ENCODE results near the gene GPR183. TPM values are rescaled to one million over a fixed set of nuclear protein-coding genes. Genes with fewer than 3 reads are reported as not detected.

Gene GPR183
- total RNA-seq, 1 donor from 2014 or later, result 12.0 TPM

DNA sequence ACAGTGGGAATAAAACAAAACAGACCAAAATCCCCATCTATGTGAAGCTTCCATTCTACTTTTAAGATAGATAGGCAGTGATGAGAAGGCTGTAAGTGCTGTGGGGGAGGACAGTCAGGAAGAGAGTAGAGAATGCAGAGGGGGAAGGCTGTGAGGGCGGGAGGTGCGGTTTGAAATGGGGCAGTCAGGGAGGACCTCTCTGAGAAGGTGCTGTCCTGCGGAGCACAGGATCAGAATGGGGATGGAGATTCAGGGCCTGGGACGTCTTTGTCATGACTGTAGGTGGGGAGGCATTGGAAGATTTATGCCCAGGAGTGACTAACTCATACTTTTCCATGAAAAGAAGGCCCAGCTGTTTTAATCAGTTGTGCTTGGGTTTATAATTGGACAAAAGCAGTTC, 3.9 kb upstream of the GPR183 start:
- TF ChIP-seq POLR2AphosphoS5 (IDR thresholded peaks at IDR 0.05; ENCODE audit: insufficient read depth in 1 of 2, low read depth in 1 of 2) (no peak), POLR2A (IDR thresholded peaks at IDR 0.05) (no peak)
- TF ChIP-seq, protein P1, sequence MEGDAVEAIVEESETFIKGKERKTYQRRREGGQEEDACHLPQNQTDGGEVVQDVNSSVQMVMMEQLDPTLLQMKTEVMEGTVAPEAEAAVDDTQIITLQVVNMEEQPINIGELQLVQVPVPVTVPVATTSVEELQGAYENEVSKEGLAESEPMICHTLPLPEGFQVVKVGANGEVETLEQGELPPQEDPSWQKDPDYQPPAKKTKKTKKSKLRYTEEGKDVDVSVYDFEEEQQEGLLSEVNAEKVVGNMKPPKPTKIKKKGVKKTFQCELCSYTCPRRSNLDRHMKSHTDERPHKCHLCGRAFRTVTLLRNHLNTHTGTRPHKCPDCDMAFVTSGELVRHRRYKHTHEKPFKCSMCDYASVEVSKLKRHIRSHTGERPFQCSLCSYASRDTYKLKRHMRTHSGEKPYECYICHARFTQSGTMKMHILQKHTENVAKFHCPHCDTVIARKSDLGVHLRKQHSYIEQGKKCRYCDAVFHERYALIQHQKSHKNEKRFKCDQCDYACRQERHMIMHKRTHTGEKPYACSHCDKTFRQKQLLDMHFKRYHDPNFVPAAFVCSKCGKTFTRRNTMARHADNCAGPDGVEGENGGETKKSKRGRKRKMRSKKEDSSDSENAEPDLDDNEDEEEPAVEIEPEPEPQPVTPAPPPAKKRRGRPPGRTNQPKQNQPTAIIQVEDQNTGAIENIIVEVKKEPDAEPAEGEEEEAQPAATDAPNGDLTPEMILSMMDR (IDR thresholded peaks at IDR 0.05), result no peak
- Histone ChIP-seq H3K36me3 (peaks cover 0 to 6% of the 10 kb centered on the region in 2 donors), H3K4me1 (peaks cover 39% of the 10 kb centered on the region), H3K4me3 (no peak overlapping the region), H3K9me3 (no peaks in the 10 kb centered on the region), H3K27ac (no peak overlapping the region), H3K27me3 (no peaks in the 10 kb centered on the region)
- intact Hi-C loops (cut with DNase I), result no loop called here
- DNase-seq (ENCODE audit: extremely low spot score in 2 of 2), result no peak

GRCh38 chr13:99310382-99311031, 3.3 kb upstream of the GPR183 start:
- peaks cover 39% of the 10 kb centered on the region for H3K4me1 ChIP-seq
- peaks cover 0 to 6% of the 10 kb centered on the region in 2 donors for H3K36me3 ChIP-seq
- peak overlapping the region; percentile 4 for H3K27ac ChIP-seq
- H3K9me3 ChIP-seq, result no peaks in the 10 kb centered on the region
- H3K4me3 ChIP-seq, result no peak overlapping the region
- TF ChIP-seq POLR2A (IDR thresholded peaks at IDR 0.05) (no peak), POLR2AphosphoS5 (IDR thresholded peaks at IDR 0.05; ENCODE audit: insufficient read depth in 1 of 2, low read depth in 1 of 2) (no peak)
- TF ChIP-seq, protein P1 (IDR thresholded peaks at IDR 0.05), result no peak
- no peaks in the 10 kb centered on the region for H3K27me3 ChIP-seq
- no peak for DNase-seq (ENCODE audit: extremely low spot score in 2 of 2)
- intact Hi-C loops (cut with DNase I), result no loop called here

DNA sequence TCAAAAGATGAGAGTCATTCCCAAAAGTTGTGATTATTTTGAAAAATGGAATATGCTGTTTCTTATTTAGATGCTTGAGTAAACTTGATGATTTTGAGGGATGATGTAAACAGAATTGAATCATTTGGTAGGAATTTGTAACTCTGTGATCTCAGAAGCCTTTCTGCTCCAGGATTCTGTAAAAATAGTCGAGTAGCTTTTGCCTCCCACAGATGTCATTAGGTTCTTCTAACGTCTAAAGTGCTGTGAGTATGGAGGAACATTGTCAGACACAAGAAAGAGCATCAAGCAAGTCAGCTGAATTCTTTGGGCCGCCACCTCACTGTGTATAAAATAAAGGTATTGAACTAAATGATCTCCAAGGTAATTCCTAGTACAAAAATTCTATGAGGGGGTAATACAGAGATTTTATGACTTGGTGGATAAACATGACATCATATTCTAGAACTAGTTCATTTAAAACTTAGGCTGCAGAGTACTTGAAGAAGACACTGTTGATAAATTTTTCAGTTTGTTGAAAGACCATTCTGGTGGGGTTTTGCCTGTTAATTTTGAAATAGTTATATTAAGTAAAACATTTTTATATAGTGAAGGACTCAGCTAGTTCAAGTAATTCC, 1.4 kb upstream of the GPR183 start:
- Histone ChIP-seq H3K27me3 (no peaks in the 10 kb centered on the region), H3K4me3 (no peak overlapping the region), H3K9me3 (no peaks in the 10 kb centered on the region), H3K4me1 (peaks cover 38% of the 10 kb centered on the region), H3K36me3 (no peaks in the 10 kb centered on the region), H3K27ac (peak overlapping the region; percentile 64)
- intact Hi-C loops (cut with DNase I), result no loop called here
- TF ChIP-seq POLR2AphosphoS5 (IDR thresholded peaks at IDR 0.05; ENCODE audit: insufficient read depth in 1 of 2, low read depth in 1 of 2) (peak in 1 of 2 donors; percentile 22), POLR2A (IDR thresholded peaks at IDR 0.05) (no peak)
- TF ChIP-seq, protein P1 (IDR thresholded peaks at IDR 0.05), result no peak
- no peak for DNase-seq (ENCODE audit: extremely low spot score in 2 of 2)

- intact Hi-C loops (cut with DNase I), result no loop called here
- no peak overlapping the region for H3K4me3 ChIP-seq
- TF ChIP-seq POLR2A (IDR thresholded peaks at IDR 0.05), result no peak
- TF ChIP-seq, protein P1 (IDR thresholded peaks at IDR 0.05), result no peak
- TF ChIP-seq POLR2AphosphoS5 (IDR thresholded peaks at IDR 0.05; ENCODE audit: insufficient read depth in 1 of 2, low read depth in 1 of 2), result no peak
- no peaks in the 10 kb centered on the region for H3K9me3 ChIP-seq
- H3K27me3 ChIP-seq, result no peaks in the 10 kb centered on the region
- peak overlapping the region; percentile 64 for H3K27ac ChIP-seq
- no peak for DNase-seq (ENCODE audit: extremely low spot score in 2 of 2)
- H3K36me3 ChIP-seq, result no peaks in the 10 kb centered on the region
- H3K4me1 ChIP-seq, result peaks cover 31% of the 10 kb centered on the region
Observed at GRCh38 chr13:99307648-99308339, 595 bp upstream of the GPR183 start.

All from vagina (tissue), 2 donors.